ENCODE measurements around the gene UQCC5.
"Not testable (repeated sequence)": the region's sequence is repeated elsewhere in the genome, so short reads cannot be mapped to it uniquely, and the experiment has no call there.

The UQCC5 gene

DNA sequence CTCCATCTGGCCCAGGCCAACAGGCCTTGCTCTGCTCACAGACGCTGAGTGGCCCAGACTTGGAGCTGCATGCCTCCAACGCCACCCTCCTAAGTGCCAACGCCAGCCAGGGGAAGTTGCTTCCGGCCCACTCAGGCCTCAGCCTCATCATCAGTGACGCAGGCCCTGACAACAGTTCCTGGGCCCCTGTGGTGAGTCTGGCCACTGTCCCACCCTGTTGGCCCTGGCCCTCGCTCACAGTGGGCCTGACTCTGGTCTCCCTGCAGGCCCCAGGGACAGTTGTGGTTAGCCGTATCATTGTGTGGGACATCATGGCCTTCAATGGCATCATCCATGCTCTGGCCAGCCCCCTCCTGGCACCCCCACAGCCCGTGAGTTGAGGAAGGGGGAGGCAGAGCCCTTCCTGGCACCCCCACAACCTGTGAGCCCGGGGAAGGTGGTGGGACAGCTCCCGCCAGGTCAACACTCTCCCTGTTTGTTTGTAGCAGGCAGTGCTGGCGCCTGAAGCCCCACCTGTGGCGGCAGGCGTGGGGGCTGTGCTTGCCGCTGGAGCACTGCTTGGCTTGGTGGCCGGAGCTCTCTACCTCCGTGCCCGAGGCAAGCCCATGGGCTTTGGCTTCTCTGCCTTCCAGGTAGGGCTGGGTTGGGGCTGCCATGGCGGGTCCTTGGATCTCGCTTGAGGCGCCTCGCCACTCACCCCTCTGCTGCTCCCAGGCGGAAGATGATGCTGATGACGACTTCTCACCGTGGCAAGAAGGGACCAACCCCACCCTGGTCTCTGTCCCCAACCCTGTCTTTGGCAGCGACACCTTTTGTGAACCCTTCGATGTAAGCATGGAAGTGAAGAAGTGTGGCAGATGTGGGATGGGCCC is 12.8 kb upstream of the UQCC5 start:
- Histone ChIP-seq H3K4me1 (ENCODE audit: control extremely low read depth in 1 of 4, control insufficient read depth in 4 of 4, insufficient read depth in 4 of 4, low read length in 3 of 4) (no peaks in the 10 kb centered on the region), H3K27me3 (replicated peaks in 2 of 5; ENCODE audit: control insufficient read depth in 4 of 5, insufficient read depth in 5 of 5, low read length in 4 of 5) (no peaks in the 10 kb centered on the region), H3K9me3 (ENCODE audit: control extremely low read depth in 1 of 5, control insufficient read depth in 4 of 5, insufficient read depth in 2 of 5, low read depth in 1 of 5, low read length in 4 of 5) (no peaks in the 10 kb centered on the region), H3K27ac (ENCODE audit: insufficient read depth in 1 of 2, low read depth in 1 of 2, low read length in 2 of 2, poor library complexity in 1 of 2, severe bottlenecking in 2 of 2) (no peak overlapping the region), H3K36me3 (ENCODE audit: control insufficient read depth in 4 of 4, insufficient read depth in 4 of 4, low read length in 3 of 4) (peaks cover 11 to 94% (median 33%) of the 10 kb centered on the region in 4 experiments), H3K4me3 (ENCODE audit: control insufficient read depth in 1 of 7, extremely low read depth in 1 of 7, insufficient read depth in 4 of 7, low read depth in 2 of 7, low read length in 6 of 7) (no peak overlapping the region)
- CTCF ChIA-PET = interaction anchor here (0.8 to 1.0 kb wide), 2 partner anchors 77 to 139 kb away, joined by 3 read pairs; no protein-coding TSS in a partner anchor
- 97% methylated on average over 19 of the region's 26 CpGs for WGBS (ENCODE audit: insufficient coverage)
- DNase-seq = no peak
- POLR2A ChIA-PET = no interaction called here

DNA sequence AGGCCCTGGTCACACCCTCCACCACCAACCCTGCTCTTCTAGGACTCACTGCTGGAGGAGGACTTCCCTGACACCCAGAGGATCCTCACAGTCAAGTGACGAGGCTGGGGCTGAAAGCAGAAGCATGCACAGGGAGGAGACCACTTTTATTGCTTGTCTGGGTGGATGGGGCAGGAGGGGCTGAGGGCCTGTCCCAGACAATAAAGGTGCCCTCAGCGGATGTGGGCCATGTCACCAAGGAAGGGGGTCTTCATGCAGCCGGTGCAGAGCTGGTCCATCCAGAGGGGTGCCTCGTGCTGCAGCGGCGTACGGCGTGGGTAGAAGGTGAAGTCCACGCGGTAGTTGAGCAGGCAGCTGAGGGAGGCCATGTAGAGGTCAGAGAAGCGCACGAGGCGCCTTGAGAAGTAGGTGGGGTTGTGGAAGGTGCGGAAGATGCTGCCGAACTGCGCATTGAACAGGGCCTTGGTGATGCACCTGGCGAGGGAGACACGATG is 12.1 kb upstream of the UQCC5 start:
- Histone ChIP-seq H3K36me3 (ENCODE audit: control insufficient read depth in 4 of 4, insufficient read depth in 4 of 4, low read length in 3 of 4) (peaks cover 12 to 96% (median 38%) of the 10 kb centered on the region in 4 experiments), H3K27ac (ENCODE audit: insufficient read depth in 1 of 2, low read depth in 1 of 2, low read length in 2 of 2, poor library complexity in 1 of 2, severe bottlenecking in 2 of 2) (no peak overlapping the region), H3K4me1 (ENCODE audit: control extremely low read depth in 1 of 4, control insufficient read depth in 4 of 4, insufficient read depth in 4 of 4, low read length in 3 of 4) (no peaks in the 10 kb centered on the region), H3K4me3 (ENCODE audit: control insufficient read depth in 1 of 7, extremely low read depth in 1 of 7, insufficient read depth in 4 of 7, low read depth in 2 of 7, low read length in 6 of 7) (no peak overlapping the region), H3K27me3 (replicated peaks in 2 of 5; ENCODE audit: control insufficient read depth in 4 of 5, insufficient read depth in 5 of 5, low read length in 4 of 5) (no peaks in the 10 kb centered on the region), H3K9me3 (ENCODE audit: control extremely low read depth in 1 of 5, control insufficient read depth in 4 of 5, insufficient read depth in 2 of 5, low read depth in 1 of 5, low read length in 4 of 5) (no peaks in the 10 kb centered on the region)
- no peak for DNase-seq
- ChIA-PET POLR2A (no interaction called here), CTCF (no interaction called here)
- 94% methylated on average over 13 of the region's 18 CpGs for WGBS (ENCODE audit: insufficient coverage)

DNA sequence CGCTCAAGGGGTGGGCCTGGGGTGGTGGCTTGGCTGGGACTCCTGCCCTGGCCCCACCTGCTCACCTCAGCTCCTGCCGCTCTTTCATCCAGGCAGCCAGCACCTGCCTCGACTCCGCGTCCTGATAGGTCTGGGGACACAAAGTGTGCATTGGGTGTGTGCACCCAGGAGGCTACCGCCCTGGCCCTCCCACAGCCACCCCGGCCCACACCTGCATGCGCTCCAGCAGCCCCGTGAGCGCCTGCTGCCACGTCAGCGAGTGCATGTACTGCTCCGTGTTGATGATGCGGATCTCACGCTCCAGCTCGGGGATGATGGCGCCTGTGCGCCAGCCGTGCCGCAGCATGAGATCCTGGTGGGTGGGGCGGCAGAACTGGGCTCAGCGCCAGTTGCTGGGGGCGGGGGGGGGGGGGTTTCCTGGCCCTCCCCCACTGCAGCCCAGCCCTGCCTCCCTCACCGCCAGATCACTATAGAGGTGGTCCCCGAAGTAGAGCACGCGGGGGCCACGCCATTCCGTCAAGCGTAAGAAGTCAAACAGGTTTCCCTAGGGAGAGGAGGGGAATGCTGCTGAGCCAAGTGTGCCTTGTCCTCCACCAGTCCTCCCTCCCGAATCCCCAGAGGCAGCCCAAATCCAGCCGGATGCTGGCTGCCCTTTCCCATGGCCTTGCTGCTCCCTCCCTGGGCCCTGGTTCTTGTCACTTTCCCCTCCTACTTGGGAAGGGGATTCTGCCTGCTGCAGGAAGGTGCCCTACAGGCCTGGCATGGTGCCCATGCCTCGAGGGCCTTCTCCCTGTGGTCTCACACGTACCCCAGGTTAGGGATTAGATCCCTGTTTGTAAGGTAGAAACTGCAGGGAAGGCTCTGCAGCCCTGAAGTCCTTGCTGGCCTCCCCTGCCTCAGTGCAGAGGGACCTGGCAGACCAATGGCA is 11.4 kb upstream of the UQCC5 start:
- Histone ChIP-seq H3K4me1 (ENCODE audit: control extremely low read depth in 1 of 4, control insufficient read depth in 4 of 4, insufficient read depth in 4 of 4, low read length in 3 of 4) (peaks cover 0 to under 1% (median 0%) of the 10 kb centered on the region in 4 experiments), H3K4me3 (ENCODE audit: control insufficient read depth in 1 of 7, extremely low read depth in 1 of 7, insufficient read depth in 4 of 7, low read depth in 2 of 7, low read length in 6 of 7) (no peak overlapping the region), H3K27ac (ENCODE audit: insufficient read depth in 1 of 2, low read depth in 1 of 2, low read length in 2 of 2, poor library complexity in 1 of 2, severe bottlenecking in 2 of 2) (no peak overlapping the region), H3K36me3 (ENCODE audit: control insufficient read depth in 4 of 4, insufficient read depth in 4 of 4, low read length in 3 of 4) (peaks cover 12 to 93% (median 38%) of the 10 kb centered on the region in 4 experiments), H3K9me3 (ENCODE audit: control extremely low read depth in 1 of 5, control insufficient read depth in 4 of 5, insufficient read depth in 2 of 5, low read depth in 1 of 5, low read length in 4 of 5) (no peaks in the 10 kb centered on the region), H3K27me3 (replicated peaks in 2 of 5; ENCODE audit: control insufficient read depth in 4 of 5, insufficient read depth in 5 of 5, low read length in 4 of 5) (no peaks in the 10 kb centered on the region)
- ChIA-PET CTCF (no interaction called here), POLR2A (no interaction called here)
- DNase-seq = no peak
- 94% methylated on average over 28 of the region's 34 CpGs for WGBS (ENCODE audit: insufficient coverage)

DNA sequence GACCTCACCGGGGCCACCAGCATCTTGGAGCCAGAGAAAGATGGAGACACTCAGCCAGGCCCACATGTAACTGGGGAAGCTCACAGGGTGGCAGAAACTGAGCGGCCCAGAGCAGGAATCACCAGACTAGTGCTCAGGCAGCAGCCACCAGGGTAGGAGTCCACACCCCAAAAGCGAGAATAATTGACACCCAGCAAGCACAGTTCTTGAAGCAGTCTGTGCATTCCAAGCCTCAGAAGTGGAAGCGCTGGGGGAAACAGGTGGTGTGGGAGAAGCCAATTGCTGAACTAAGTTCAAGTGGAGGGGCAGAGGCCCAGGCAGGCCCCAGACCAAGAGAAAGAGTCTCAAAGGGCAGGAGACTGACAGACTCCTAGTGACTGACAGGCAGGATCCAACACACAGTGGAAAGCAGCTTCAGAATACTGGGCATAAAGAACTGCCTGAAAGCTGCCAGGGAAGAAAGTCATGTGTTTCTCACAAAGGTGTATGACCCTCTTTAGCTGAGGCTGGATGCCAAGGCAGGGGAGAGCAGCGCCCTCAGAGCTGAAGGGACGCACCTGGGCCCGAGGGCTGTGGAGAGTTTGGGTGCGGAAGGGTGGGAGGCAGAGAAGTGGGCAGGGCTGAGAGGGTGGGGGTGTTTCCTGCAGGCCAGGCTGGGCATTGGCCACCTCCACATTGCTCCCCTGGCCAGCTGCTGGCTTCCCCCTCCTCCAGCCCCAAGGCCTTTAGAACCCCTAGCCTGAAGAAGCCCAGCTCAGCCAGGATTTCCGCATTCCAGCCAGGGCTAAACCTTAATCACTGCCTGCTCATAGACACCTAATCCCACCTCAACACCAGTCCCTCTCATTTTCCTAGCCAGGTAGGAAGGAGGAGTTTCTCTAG is 10.5 kb upstream of the UQCC5 start:
- POLR2A ChIA-PET = no interaction called here

DNA sequence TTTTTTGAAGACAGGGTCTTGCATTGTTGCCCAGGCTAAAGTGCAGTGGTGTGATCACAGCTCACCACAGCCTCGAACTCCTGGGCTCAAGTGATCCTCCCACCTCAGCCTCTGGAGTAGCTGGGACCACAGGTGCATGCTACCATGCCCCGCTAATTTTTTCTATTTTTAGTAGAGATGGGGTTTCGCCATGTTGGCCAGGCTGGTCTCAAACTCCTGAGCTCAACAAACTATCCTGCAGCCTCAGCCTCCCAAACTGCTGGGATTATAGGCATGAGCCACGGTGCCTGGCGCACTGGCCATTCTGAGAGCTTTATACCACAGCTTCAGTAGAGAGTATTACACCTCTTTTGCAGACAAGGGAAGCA is 9.8 kb upstream of the UQCC5 start:
- Histone ChIP-seq H3K36me3 (ENCODE audit: control insufficient read depth in 4 of 4, insufficient read depth in 4 of 4, low read length in 3 of 4) (peaks cover 10 to 85% (median 38%) of the 10 kb centered on the region in 4 experiments), H3K4me1 (ENCODE audit: control extremely low read depth in 1 of 4, control insufficient read depth in 4 of 4, insufficient read depth in 4 of 4, low read length in 3 of 4) (peaks cover 0 to 14% (median 5%) of the 10 kb centered on the region in 4 experiments)
- CTCF ChIA-PET = interaction anchor here (1.1 to 1.7 kb wide), 3 partner anchors 22 to 56 kb away, joined by 3 to 5 read pairs (median 3); no protein-coding TSS in a partner anchor
- H3K4me3 ChIP-seq (ENCODE audit: control insufficient read depth in 1 of 7, extremely low read depth in 1 of 7, insufficient read depth in 4 of 7, low read depth in 2 of 7, low read length in 6 of 7); H3K9me3 ChIP-seq (ENCODE audit: control extremely low read depth in 1 of 5, control insufficient read depth in 4 of 5, insufficient read depth in 2 of 5, low read depth in 1 of 5, low read length in 4 of 5); H3K27ac ChIP-seq (ENCODE audit: insufficient read depth in 1 of 2, low read depth in 1 of 2, low read length in 2 of 2, poor library complexity in 1 of 2, severe bottlenecking in 2 of 2); POLR2A ChIA-PET; DNase-seq; H3K27me3 ChIP-seq (replicated peaks in 2 of 5; ENCODE audit: control insufficient read depth in 4 of 5, insufficient read depth in 5 of 5, low read length in 4 of 5): not testable (repeated sequence)
- WGBS (ENCODE audit: insufficient coverage) = 96% methylated on average over 4 of the region's 5 CpGs

More for the DNA sequence above, 10.5 kb upstream of the UQCC5 start:
- DNase-seq = no peak
- Histone ChIP-seq H3K36me3 (ENCODE audit: control insufficient read depth in 4 of 4, insufficient read depth in 4 of 4, low read length in 3 of 4) (peaks cover 10 to 90% (median 38%) of the 10 kb centered on the region in 4 experiments), H3K9me3 (ENCODE audit: control extremely low read depth in 1 of 5, control insufficient read depth in 4 of 5, insufficient read depth in 2 of 5, low read depth in 1 of 5, low read length in 4 of 5) (no peaks in the 10 kb centered on the region), H3K27ac (ENCODE audit: insufficient read depth in 1 of 2, low read depth in 1 of 2, low read length in 2 of 2, poor library complexity in 1 of 2, severe bottlenecking in 2 of 2) (no peak overlapping the region), H3K4me1 (ENCODE audit: control extremely low read depth in 1 of 4, control insufficient read depth in 4 of 4, insufficient read depth in 4 of 4, low read length in 3 of 4) (peaks cover 0 to 6% (median 2%) of the 10 kb centered on the region in 4 experiments), H3K4me3 (ENCODE audit: control insufficient read depth in 1 of 7, extremely low read depth in 1 of 7, insufficient read depth in 4 of 7, low read depth in 2 of 7, low read length in 6 of 7) (no peak overlapping the region), H3K27me3 (replicated peaks in 2 of 5; ENCODE audit: control insufficient read depth in 4 of 5, insufficient read depth in 5 of 5, low read length in 4 of 5) (no peaks in the 10 kb centered on the region)
- CTCF ChIA-PET = interaction anchor here (1.5 kb wide), 1 partner anchor 27 kb away, joined by 3 read pairs; no protein-coding TSS in a partner anchor
- 87% methylated on average over 6 of the region's 9 CpGs for WGBS (ENCODE audit: insufficient coverage)

DNA sequence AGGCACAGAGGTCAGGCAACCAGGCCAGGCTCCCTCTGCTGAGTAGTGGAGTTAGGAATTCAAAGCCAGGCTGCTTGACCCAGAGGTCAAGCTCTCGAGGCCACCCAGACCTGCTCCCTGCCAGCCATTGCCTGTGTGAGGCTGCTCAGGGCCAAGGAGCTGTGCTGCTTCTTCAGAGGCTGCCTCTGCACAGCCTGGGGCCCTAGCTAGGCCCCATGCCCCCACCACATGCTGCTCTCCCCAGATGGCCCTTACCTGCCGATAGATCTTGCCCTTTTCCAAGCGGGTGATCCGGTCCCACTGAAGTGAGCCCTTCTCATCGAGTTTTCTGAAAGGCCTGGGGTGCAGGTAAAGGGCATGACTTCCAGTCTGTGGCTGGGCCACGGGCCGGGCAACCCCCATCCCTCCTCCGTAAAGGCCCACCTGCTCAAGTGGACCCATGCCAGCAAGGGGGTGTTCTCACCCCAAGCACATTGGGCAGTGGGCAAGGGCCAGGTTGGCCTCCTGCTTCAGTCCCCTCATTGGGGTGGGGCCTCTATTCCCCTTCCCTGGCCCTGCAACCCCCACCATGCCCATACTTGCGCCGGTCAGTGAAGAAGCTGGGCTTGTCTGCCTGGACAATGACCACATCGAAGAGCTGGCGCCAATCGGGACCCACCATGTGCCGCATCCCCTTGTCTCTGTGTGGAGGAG is 9.2 kb upstream of the UQCC5 start:
- Histone ChIP-seq H3K36me3 (ENCODE audit: control insufficient read depth in 4 of 4, insufficient read depth in 4 of 4, low read length in 3 of 4) (peaks cover 10 to 80% (median 38%) of the 10 kb centered on the region in 4 experiments), H3K27me3 (replicated peaks in 2 of 5; ENCODE audit: control insufficient read depth in 4 of 5, insufficient read depth in 5 of 5, low read length in 4 of 5) (no peaks in the 10 kb centered on the region), H3K4me1 (ENCODE audit: control extremely low read depth in 1 of 4, control insufficient read depth in 4 of 4, insufficient read depth in 4 of 4, low read length in 3 of 4) (peaks cover under 1 to 19% (median 10%) of the 10 kb centered on the region in 4 experiments), H3K4me3 (ENCODE audit: control insufficient read depth in 1 of 7, extremely low read depth in 1 of 7, insufficient read depth in 4 of 7, low read depth in 2 of 7, low read length in 6 of 7) (no peak overlapping the region), H3K9me3 (ENCODE audit: control extremely low read depth in 1 of 5, control insufficient read depth in 4 of 5, insufficient read depth in 2 of 5, low read depth in 1 of 5, low read length in 4 of 5) (no peaks in the 10 kb centered on the region), H3K27ac (ENCODE audit: insufficient read depth in 1 of 2, low read depth in 1 of 2, low read length in 2 of 2, poor library complexity in 1 of 2, severe bottlenecking in 2 of 2) (no peak overlapping the region)
- ChIA-PET POLR2A (interaction anchor here (1.2 kb wide), 1 partner anchor 16 kb away, joined by 5 read pairs; no protein-coding TSS in a partner anchor), CTCF (interaction anchor here (1.1 to 1.7 kb wide), 3 partner anchors 23 to 56 kb away, joined by 3 to 5 read pairs (median 3); no protein-coding TSS in a partner anchor)
- DNase-seq = no peak
- 100% methylated on average over 12 of the region's 14 CpGs for WGBS (ENCODE audit: insufficient coverage)
